ENCODE data around the gene SPACDR.

The SPACDR gene

GRCh38 chr7:100433592-100434296, 30.3 kb downstream of the SPACDR start:
- no peak for DNase-seq

- DNase-seq: no peak
Measured at GRCh38 chr7:100433276-100433591, 30.8 kb downstream of the SPACDR start.

GRCh38 chr7:100432621-100433275, 31.3 kb downstream of the SPACDR start:
- no peak for DNase-seq

GRCh38 chr7:100432053-100432452, 32.0 kb downstream of the SPACDR start:
- DNase-seq: no peak

- no peak for DNase-seq
Measured at GRCh38 chr7:100431286-100431735, 32.7 kb downstream of the SPACDR start.

- no peak for DNase-seq
Measured at GRCh38 chr7:100430493-100431285, 33.4 kb downstream of the SPACDR start.

GRCh38 chr7:100429637-100430492, 34.2 kb downstream of the SPACDR start, which contains the start of gene MEPCE:
MEPCE (plus strand) TSS chr7:100429831; CDS start chr7:100430019, 188 bp downstream.
- peak; percentile 91 to 98 for DNase-seq

- DNase-seq: peak; percentile 98 to 100
Measured at GRCh38 chr7:100428967-100429636, 35.0 kb downstream of the SPACDR start.

- peak; percentile 94 to 97 for DNase-seq
Measured at GRCh38 chr7:100428199-100428966, 35.7 kb downstream of the SPACDR start, which contains the start of gene ZCWPW1. ZCWPW1 (minus strand) TSS chr7:100428703; CDS start chr7:100420649, 8,054 bp downstream.

GRCh38 chr7:100427762-100428198, 36.3 kb downstream of the SPACDR start:
- no peak for DNase-seq

GRCh38 chr7:100426516-100426915, 37.5 kb downstream of the SPACDR start:
- no peak for DNase-seq

- DNase-seq: no peak
Measured at GRCh38 chr7:100425347-100425746, 38.7 kb downstream of the SPACDR start.

GRCh38 chr7:100423315-100423714, 40.7 kb downstream of the SPACDR start:
- DNase-seq: no peak

GRCh38 chr7:100419660-100420226, 44.3 kb downstream of the SPACDR start:
- no peak for DNase-seq

GRCh38 chr7:100418930-100419659, 45.0 kb downstream of the SPACDR start:
- DNase-seq: no peak

GRCh38 chr7:100415448-100415847, 48.6 kb downstream of the SPACDR start:
- no peak for DNase-seq

- DNase-seq: no peak
Measured at GRCh38 chr7:100413889-100414288, 50.2 kb downstream of the SPACDR start.

- DNase-seq: peak in 1 of 2 donors; percentile 27
Measured at GRCh38 chr7:100413346-100413745, 50.7 kb downstream of the SPACDR start.

- no peak for DNase-seq
Measured at GRCh38 chr7:100411101-100411500, 53.0 kb downstream of the SPACDR start.
